ENCODE measurements around the gene HNRNPC. TPM values are rescaled to one million over a fixed set of nuclear protein-coding genes. Genes with fewer than 3 reads are reported as not detected.

Gene HNRNPC
- total RNA-seq, 3 donors from 2014 or later, result 386 to 760 (median 480) TPM

DNA sequence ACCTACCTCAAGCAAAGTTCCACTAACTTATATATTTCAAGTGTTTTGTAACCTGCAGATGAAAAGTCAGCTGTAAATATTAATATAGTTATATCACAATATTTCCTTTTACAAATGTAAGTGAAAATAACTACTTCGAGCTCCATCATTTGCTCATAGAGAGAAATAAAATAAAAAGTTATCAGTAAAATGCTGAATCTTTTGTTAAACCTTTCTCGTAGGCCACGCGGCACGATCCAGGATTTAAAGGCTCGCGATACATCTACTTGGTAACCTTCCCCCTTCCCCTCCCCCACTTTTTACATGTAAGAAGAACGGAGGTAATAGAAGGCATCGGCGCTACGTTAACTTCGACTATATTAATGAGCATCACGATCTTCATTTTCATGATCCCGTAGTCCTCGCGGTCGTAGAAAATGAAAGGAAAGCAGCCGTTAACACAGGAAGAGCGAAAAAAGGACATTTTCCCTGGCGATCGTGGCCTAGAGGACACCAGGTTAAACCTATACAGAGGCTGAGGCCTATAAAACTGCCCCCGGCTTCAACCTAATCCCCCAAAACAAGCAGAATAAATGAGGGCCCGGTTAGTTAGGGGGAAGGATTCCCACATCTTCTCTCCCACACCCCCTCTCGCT is 508 bp downstream of the HNRNPC start:
- DNase-seq (ENCODE audit: low spot score in 2 of 2), result peak in 1 of 2 donors; percentile 48

DNA sequence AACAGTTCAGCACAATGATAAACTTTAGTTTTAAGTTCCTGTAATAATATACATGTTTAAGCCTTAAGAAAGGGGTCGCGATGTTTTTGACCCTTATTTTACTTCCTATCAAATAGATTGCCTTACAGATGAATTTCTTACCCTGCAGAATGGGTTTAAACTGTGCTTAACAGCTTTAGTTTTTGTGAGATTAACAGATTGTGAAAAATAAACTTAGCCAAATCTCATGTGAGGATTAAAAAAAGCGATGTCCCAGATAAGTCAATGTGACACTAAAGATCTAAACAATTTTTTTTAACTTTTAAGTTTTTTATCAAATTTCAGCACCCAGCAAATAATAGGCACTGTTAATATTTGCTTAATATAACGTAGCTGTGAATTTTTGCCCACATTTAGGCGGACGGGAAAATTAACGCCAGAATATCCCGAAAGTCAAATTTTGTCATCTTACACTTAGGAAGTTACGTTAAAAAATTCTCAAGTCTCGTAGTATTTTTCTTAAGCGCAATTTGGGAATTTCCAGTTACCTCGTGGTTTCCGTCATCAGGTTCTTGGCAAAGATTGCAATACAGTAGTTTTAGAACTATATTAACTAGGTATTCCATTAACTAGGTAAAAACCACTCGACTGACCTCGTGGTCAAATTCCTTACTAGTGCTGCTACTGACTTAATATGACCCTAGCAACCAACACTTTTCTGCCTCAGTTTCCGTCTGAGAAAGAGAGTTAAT is 1.2 kb downstream of the HNRNPC start:
- Histone ChIP-seq H3K4me3 (peak overlapping the region; percentile 70 to 97 (median 74)), H3K27me3 (no peaks in the 10 kb centered on the region), H3K9me3 (no peaks in the 10 kb centered on the region), H3K36me3 (no peaks in the 10 kb centered on the region), H3K4me1 (peaks cover 0 to 21% of the 10 kb centered on the region in 2 donors), H3K27ac (peak overlapping the region; percentile 94 to 100)
- TF ChIP-seq POLR2A (IDR thresholded peaks at IDR 0.05) (no peak), POLR2AphosphoS5 (IDR thresholded peaks at IDR 0.05) (no peak)
- TF ChIP-seq, protein P1, sequence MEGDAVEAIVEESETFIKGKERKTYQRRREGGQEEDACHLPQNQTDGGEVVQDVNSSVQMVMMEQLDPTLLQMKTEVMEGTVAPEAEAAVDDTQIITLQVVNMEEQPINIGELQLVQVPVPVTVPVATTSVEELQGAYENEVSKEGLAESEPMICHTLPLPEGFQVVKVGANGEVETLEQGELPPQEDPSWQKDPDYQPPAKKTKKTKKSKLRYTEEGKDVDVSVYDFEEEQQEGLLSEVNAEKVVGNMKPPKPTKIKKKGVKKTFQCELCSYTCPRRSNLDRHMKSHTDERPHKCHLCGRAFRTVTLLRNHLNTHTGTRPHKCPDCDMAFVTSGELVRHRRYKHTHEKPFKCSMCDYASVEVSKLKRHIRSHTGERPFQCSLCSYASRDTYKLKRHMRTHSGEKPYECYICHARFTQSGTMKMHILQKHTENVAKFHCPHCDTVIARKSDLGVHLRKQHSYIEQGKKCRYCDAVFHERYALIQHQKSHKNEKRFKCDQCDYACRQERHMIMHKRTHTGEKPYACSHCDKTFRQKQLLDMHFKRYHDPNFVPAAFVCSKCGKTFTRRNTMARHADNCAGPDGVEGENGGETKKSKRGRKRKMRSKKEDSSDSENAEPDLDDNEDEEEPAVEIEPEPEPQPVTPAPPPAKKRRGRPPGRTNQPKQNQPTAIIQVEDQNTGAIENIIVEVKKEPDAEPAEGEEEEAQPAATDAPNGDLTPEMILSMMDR (IDR thresholded peaks at IDR 0.05), result no peak
- intact Hi-C loops (cut with DNase I; ENCODE audit: low total_unique reads), result loop anchor here (2.0 kb wide), 1 partner anchor 55 kb away; no protein-coding TSS in a partner anchor
- DNase-seq (ENCODE audit: low spot score in 2 of 2), result no peak

More for the DNA sequence above, 508 bp downstream of the HNRNPC start:
- peak overlapping the region; percentile 94 to 100 for H3K27ac ChIP-seq
- H3K27me3 ChIP-seq, result no peaks in the 10 kb centered on the region
- no peaks in the 10 kb centered on the region for H3K9me3 ChIP-seq
- peaks cover 0 to 18% of the 10 kb centered on the region in 2 donors for H3K4me1 ChIP-seq
- intact Hi-C loops (cut with DNase I; ENCODE audit: low total_unique reads), result no loop called here
- H3K36me3 ChIP-seq, result no peaks in the 10 kb centered on the region
- H3K4me3 ChIP-seq, result peak overlapping the region; percentile 70 to 97 (median 74)
- TF ChIP-seq, protein P1 (IDR thresholded peaks at IDR 0.05), result no peak
- no peak for TF ChIP-seq POLR2AphosphoS5 (IDR thresholded peaks at IDR 0.05)
- TF ChIP-seq POLR2A (IDR thresholded peaks at IDR 0.05), result no peak

DNA sequence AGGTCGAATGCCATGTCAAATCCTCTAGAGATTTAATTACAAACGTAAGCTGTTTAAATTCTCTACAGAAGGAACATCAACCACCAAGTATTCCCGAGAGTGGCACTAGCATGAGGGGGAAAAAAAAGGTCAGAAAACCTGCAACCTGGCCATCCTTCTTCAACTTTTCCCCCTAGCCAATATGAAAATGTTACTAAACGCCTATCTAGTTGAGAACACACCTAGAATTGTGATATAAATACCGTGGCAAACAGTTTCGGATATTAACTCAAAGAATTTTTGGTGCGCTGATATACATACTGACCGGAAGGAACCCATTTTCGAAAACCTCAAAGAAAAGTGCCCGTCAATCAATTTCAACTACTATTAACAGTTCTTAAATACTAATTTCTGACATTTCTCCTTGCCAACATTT is 1.8 kb downstream of the HNRNPC start:
- intact Hi-C loops (cut with DNase I; ENCODE audit: low total_unique reads), result loop anchor here (2.0 kb wide), 1 partner anchor 55 kb away; no protein-coding TSS in a partner anchor
- Histone ChIP-seq H3K27me3 (no peaks in the 10 kb centered on the region), H3K4me3 (peak overlapping the region; percentile 70 to 97 (median 74)), H3K9me3 (no peaks in the 10 kb centered on the region), H3K4me1 (peaks cover 0 to 23% of the 10 kb centered on the region in 2 donors), H3K27ac (peak overlapping the region; percentile 94 to 100), H3K36me3 (no peaks in the 10 kb centered on the region)
- TF ChIP-seq POLR2AphosphoS5 (IDR thresholded peaks at IDR 0.05), result no peak
- TF ChIP-seq, protein P1 (IDR thresholded peaks at IDR 0.05), result no peak
- no peak for TF ChIP-seq POLR2A (IDR thresholded peaks at IDR 0.05)
- DNase-seq (ENCODE audit: low spot score in 2 of 2), result no peak

DNA sequence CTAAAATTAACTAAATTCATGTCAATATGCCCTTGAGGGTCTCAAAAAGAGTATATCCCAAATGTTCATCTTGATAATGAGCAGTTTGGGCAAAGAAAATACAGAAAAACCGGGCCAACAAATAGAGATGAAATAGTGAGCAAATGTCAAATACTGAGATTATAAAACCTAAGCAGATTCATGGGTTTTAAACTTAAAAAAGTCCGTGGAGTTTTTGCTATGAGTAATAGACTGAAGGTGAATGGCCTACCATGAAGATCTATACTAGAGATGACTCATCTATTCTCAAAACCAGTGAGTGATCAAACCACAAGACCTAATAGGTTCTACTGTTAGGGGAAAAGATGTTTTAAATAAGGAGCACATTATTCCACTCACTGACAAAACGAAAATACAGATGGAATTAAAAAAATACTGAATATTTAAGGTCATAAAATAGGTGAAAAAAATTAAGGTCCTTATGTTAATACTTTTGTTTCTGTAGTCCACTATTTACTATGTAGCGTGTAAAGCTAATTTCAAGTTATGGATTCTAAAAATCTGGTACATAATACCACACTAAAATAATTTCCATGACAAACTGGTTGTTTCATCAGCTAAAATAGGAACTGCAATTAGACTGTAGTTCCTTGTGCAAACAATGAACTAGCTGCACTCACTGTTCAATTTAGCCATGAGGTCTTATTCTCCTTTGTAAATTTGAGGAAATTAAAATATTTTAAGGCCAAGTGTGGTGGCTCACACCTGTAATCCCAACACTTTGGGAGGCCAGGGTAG is 5.0 kb downstream of the HNRNPC start:
- Histone ChIP-seq H3K36me3 (no peaks in the 10 kb centered on the region), H3K27me3 (no peaks in the 10 kb centered on the region), H3K9me3 (no peaks in the 10 kb centered on the region), H3K4me3 (peak overlapping the region in 1 of 3 donors; percentile 24), H3K4me1 (peaks cover 3 to 27% of the 10 kb centered on the region in 2 donors), H3K27ac (peak overlapping the region; percentile 13 to 100)
- intact Hi-C loops (cut with DNase I; ENCODE audit: low total_unique reads), result no loop called here
- TF ChIP-seq POLR2A (IDR thresholded peaks at IDR 0.05) (no peak), POLR2AphosphoS5 (IDR thresholded peaks at IDR 0.05) (no peak)
- TF ChIP-seq, protein P1 (IDR thresholded peaks at IDR 0.05), result no peak
- no peak for DNase-seq (ENCODE audit: low spot score in 2 of 2)

Data from breast epithelium (tissue), 4 donors.